GM18517 (cell line): Measurements from ENCODE around the gene TGFB3.
"Not testable (repeated sequence)": the region's sequence is repeated elsewhere in the genome, so short reads cannot be mapped to it uniquely, and the experiment has no call there.

Experiments
- ATAC-seq: cut with Tn5 transposase; IDR thresholded peaks from one replicate; pipeline ENCODE4 v1.9.1; 2021; ENCODE audit warnings: mild to moderate bottlenecking, moderate library complexity; ENCODE audit not compliant: unreplicated experiment

The TGFB3 gene

DNA sequence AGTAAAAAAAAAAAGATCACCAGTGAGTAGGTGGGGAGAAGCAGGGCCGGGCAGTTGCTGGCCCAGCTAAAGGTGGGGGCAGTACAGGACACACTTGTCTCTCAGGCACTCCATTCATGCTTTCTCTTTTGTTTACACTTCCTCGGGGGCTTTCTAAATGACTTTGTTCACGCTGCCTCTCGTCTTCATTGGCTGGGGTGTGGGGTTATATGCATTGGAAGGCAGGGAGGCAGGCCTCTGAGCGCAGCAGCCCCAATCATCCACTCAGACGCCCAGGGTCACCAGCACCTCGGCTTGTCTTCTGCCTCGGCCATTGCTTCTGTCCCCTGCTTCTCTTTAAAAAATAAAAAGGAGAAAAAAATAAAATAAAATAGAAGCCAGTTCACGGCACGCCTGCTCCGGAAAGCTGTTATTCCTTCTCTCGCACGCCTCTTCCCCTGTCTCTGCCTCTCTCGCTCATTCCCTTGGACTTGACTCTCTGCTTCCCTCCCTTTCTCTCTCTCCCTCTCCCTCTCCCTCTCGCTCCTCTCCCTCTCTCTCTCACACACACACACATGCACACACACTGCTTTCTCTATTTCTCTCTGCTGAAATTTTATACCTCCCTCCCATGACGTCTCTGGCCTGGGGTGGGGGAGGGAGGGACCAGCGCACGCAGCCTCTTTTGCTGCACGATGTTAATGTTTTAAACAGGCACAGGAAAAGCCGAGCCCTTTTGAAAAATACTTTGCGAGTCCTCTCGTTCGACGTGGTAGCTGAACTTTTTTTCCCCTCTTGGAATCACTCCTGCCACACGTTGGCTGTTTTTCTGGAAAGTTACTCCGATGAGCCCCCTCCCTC, at the start of gene TGFB3:
TSS of gene TGFB3 (minus strand) at position 570 of the 840 bp plus-strand sequence. CDS start 1,102 bp downstream, outside the sequence.
- ATAC-seq = peak; percentile 60

DNA sequence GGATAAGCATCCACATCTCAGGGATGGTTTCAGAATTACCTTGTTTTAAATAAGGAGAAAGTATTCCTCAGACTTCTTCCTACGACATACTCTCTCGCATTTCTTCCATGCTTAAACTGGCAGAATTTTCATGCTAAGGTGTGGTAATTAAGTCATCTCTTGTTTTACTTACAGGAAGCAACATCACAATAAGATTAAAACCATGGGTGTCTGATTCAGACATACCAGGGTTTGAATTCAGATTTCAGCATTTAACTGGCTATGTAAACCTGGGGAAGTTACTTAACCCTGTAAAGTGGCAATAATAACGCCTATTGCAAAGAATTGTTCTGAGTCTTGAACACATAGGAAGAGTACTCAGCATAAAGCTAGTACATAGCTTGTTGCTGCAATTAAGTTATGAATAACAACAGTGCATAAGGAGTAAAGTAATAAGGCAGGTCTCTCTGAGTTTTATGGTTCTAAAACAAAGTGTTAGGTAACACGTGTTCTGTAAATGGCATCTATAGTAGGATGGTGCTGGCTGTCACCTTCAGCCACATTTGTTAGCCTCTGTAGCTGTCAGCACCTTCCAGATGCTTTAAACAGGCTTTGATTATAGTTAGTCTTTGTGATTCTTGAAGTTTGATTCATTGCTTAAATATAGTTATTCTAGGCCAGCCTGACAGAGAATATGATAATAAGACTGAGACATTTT, 42.6 kb upstream of the TGFB3 start:
- ATAC-seq = no peak

DNA sequence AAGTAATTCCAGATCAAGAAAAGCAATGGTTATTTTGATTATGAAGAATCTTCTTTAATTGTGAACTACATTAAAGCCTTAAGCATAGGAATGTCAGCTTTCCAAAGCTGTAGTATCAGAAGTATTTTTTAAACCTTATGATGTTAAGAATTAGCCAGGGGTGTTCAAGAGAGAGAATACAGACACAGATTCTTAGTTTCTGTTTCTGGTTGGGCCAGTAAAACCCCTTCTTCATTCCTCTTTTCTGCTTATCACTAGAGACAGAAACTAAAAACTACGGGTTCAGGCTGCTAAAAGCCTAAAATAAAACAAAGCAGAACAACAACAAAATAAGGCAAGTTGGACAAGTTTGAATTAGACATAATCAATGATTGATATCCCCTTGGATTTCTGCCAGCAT, 42.0 kb upstream of the TGFB3 start:
- no peak for ATAC-seq

GRCh38 chr14:76022991-76023390, 41.2 kb upstream of the TGFB3 start:
- no peak for ATAC-seq

- no peak for ATAC-seq
Observed at GRCh38 chr14:76019676-76020075, 37.9 kb upstream of the TGFB3 start.

- no peak for ATAC-seq
Observed at GRCh38 chr14:76015668-76016067, 33.9 kb upstream of the TGFB3 start.

DNA sequence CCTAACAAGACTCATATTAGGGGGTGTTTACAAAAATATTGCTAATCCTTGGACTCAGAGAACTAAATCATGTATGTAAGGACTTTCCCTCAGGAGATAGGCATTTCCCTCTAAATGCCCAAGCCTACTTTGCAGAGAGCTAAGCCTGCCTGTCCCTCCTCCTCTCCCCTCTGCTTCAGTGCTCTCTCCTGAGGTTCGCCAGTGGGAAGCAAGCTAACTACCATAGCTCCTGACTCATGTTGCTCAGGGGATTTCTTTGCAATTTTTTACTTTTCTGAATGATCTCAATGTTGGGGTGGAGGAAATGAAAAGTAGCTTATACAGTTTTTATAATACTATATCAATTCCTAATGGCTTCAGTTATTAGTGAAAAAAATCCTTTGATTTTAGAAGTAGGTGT, 33.4 kb upstream of the TGFB3 start:
- ATAC-seq = no peak

GRCh38 chr14:76012354-76012753, 30.6 kb upstream of the TGFB3 start:
- ATAC-seq = no peak

GRCh38 chr14:76011930-76012329, 30.1 kb upstream of the TGFB3 start:
- no peak for ATAC-seq

DNA sequence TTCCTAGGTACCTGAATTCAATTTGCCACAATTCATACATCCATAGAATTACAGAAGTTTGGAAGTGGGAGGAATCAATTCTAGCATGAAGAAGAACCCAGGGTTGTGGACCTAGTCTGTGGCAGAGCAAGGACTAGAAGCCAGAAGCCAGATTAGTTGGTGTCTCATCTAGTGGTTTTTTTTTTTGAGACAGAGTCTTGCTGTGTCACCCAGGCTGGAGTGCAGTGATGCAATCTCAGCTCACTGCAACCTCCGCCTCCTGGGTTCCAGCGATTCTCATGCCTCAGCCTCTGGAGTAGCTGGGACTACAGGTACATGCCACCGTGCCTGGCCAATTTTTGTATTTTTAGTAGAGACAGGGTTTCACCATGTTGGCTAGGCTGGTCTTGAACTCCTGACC, 27.8 kb upstream of the TGFB3 start:
- ATAC-seq = not testable (repeated sequence)

DNA sequence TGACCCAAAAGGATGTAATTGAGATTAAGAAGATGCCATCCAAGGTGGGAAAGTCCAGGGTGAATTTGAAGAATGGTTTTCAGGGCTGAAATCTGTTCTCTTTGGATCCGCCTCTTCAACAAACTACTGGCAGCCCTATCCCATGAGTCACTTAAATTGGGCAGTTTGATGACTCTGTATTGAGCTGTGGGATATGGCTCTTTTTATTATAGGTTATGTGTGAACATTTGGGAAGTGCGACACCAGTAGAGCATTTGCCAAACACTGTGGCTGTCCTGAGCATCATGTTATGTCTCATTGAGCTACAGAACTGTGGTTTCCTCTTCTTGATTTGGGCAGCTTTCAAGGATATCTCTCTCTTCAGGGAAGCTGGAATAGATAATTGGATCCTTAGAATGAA, 26.1 kb upstream of the TGFB3 start:
- ATAC-seq = no peak

DNA sequence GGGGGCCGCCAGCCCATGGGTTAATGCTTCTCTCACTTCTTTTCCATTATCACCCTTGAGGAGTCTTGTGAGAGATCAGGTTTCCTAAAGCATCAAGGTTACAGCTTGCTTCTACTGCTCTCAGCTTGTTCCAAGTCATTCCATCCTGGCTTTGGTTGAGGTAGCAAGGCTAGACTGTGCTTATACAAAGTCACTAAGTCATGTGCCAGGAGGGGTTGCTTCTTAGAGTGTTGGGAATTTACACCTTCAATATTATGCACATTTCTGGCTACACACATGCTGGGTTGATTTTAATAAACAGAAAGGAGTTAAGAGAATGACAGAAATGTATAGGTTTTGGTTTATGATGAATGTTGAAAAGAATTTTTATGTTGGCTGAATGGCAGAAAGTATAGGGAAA, 25.6 kb upstream of the TGFB3 start:
- ATAC-seq = no peak

GRCh38 chr14:76006253-76006652, 24.5 kb upstream of the TGFB3 start:
- no peak for ATAC-seq

DNA sequence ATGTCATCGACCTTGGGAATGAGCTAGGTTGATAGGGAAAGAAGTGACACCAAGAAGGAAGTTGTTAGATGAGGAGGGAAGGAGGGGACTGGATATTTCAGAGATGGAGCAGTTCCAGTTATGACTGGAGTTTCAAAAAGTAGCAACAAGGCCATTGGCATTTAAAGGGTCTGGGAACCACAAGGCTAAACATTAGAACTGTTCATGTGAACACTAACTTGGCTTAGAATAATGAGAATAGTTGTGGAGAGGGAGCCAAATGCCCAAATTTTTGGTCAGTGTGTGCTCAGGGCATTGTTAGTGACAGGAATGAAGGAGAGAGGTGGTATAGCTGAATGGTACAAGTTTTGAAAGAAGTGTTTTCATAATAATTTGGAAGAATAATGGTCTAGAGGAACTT, 20.6 kb upstream of the TGFB3 start:
- ATAC-seq = no peak

- ATAC-seq = no peak
Observed at GRCh38 chr14:75999511-76000190, 17.9 kb upstream of the TGFB3 start.

DNA sequence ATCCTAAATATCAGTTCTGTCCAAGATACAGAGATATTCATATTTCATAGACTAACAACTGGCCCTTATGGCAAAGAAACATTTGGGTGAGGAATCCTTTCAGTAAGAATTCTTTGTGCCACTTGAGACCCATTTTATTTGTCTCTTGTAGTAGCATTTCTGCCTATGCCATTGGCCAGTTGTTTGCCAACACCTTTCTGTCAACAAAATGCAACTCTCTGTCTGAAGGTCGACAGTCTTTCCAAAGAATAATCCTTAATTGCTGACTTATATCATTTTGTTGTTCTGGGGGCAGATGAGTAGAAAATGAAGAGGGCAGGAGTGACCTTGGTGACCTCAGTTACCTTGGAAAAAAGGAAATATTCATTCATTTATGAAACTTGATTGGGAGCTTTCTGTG, 14.7 kb upstream of the TGFB3 start:
- no peak for ATAC-seq

DNA sequence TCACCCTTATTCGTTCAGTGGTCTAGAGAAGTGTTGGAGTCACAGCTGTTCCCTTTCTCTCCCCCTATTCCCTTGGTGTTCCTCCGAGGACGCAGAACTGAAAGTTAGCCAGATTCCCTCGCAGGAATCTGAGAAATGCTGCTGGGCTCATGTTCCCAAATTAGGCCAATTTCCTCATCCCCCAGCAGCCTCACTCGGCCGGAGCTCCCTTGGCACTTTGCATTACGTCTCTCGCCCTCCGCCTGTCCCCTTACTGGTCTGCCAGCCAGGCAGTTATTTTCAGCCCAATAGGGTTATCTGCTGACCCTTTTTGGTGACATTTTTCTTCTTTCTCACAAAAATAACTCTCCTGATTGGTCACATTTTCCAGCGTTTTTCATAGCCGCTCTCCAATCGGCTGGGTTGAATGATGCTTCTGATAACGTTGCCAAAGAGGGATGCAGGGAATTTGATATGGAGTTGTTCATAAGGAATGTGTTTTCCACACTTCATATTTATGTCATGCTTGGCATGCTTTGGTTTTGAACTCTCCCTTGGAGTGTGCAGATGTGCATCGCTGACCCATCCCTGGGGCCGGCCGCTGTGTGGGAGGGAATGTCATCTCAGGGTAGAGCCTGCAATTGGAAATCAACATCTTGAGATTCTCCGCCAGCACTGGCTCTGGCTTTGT, 13.7 kb upstream of the TGFB3 start:
- no peak for ATAC-seq

DNA sequence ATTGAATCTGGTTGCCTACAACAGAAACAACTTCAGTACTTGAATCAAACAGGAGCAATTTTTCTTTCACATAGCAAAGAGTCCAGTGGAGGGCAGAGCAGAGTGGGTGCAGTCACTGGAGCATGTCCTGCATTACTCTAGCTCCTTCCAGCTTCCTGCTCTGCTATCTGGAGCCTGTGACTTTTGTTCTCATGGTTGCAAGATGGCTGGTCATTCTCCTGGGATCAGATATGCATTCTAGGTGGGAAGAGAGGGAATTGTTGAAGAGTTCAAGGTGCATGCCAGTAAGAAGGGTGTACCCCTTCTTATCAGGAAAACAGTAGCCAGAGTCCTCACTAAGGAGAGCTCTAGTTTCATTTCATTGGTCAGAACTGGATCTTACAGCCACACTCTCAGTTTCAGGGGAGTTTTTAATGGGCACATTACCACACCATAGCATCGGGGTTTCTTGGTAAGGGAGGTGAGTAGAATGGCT, 11.8 kb upstream of the TGFB3 start:
- no peak for ATAC-seq

DNA sequence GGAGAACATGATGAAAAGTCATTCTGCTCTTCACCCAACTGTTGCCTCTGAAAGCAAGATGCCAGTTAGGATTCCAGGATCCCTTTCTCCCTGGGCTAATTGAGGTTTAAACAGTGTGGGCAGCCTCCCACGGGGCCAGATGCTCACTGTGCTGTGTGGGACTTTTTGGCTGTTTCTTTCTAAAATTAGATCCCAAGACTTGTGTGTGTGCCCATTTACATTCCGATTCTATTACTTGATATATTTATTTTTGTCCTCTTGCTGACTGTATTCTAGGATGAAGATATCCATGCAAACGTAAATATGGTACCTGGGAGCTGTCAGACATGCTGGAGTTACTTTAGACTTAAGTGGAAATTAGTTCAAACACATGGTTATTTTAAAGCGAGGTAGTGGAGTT, 10.0 kb upstream of the TGFB3 start:
- ATAC-seq = no peak

DNA sequence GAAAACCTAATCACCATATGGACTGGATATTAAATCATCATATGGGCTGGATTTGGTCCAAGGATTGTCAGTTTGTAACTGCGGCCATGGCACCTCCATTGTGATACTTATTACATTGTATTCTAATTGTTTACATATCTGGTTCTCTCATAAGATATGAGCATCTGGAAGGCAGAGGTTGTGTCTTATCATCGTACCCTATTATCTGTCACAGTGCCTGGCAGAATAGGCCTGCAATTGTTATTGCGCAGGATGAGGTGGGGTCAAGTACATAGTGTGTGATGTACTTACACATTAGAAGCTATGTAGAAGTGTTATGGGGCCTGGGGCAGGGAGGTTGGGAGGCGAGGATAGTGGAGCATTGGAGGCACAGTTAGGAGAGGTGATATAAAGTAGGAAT, 8.5 kb upstream of the TGFB3 start:
- no peak for ATAC-seq

DNA sequence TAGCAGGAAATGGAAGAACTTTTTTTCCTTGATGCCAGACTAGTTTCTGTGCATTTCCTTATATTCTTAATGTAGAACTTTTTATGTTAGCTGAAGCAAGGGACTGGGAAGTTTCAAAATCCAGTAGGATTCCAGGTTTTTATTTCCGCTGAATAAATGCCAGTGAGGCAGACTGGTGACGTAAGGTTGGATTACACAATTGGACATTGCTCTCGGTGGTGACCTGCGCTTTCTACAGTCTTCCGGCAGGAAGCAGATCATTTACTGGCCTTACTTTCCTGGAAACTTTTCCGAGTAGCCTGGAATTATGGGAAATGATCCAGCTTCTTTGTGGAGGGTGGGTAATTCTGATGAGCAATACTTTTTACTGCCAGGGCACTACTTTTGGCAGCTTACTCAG, 7.3 kb upstream of the TGFB3 start:
- ATAC-seq = no peak
